Measurements from ENCODE around the gene HACD3. TPM values are rescaled to one million over a fixed set of nuclear protein-coding genes. Genes with fewer than 3 reads are reported as not detected.
"Not testable (repeated sequence)": the region's sequence is repeated elsewhere in the genome, so short reads cannot be mapped to it uniquely, and the experiment has no call there.

Gene HACD3
- total RNA-seq, 1 donor = 89.3 TPM

DNA sequence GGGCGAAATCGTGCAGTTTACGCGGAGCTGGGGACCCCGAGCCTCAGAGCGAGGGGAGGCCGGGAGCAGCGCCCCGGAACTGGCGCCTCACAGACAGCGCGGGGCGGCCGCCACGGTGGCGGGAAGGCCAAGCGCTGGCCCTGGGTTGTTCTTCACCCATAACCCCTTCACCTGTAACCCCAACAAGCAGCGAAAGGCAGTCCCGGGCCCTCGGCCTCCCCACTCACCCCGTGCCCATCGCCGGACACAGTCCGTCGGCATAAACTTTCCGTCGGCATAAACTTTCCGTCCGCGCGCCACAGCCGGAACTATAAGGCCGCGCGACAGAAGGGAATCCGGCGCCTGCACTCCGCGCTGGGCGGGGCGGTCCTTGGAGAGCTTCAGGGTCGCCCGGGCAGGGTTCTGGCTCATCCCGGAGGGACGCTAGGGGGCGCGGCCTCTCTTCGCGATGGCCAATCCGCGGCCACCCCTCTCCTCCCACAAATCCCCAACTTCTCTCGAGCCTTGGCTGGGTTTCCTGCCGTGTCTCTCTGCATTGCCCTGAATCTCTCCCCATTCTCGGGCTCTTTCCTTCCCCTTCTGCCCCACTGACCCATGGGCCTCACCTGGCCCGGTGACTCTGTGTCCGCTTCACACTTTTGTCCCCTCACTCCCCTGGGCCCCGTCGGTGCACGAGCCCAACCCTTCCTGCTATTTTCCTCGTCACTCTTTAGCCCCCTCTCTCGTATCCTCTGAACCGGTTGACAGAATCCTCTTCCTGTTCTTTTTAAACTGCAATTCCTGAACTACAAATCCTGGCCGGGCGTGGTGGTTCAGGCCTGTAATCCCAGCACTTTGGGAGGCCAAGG, 80.8 kb downstream of the HACD3 start, which contains the start of gene INTS14:
INTS14 (minus strand) TSS at position 261 of the 848 bp plus-strand sequence. CDS start 3,751 bp downstream, outside the sequence.
- peak; percentile 96 for DNase-seq (ENCODE audit: low read depth)
- H3K4me3 ChIP-seq (ENCODE audit: low read depth, low read length) = peak within 1 kb of the TSS; percentile 88
- TF ChIP-seq CTCF (IDR thresholded peaks at IDR 0.05; ENCODE audit: insufficient read depth, low read length) = peak; percentile 45

DNA sequence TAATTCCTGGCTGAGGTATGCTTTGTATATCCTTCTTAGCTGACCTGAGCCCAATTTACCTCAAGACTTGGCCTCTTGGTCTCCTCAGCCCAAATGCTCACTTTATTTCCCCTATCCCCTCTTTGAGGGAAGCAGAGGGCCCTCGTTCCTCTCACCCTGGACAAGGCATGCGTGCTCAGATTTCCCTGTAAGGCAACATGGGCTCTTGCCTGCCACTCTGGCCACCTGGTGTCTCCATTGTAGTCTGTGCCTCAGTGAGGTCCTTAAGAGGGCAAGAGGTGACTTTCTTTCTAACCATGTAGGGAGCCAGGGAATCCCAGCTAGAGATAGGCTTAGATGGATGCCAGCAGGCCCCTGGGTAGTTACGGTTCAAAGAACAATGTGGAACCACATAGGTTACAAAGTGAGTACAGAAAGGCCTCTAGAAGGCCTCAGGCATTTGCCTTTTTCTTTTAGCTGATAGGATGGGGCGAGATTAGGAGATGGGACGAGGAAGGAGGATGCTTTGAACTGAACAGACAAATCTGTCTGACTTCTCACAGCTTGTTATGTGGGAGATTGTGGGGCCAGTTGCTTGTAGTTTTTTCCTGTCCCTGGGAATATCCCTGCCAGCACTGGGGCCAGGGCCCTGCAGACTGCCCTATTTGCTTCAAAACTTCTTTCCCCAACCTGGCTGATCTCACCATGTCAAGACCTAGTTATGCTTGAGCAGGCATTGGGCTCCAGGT, 81.8 kb downstream of the HACD3 start:
- DNase-seq (ENCODE audit: low read depth) = peak; percentile 2
- peak overlapping the region; percentile 83 for H3K4me3 ChIP-seq (ENCODE audit: low read depth, low read length)
- TF ChIP-seq CTCF (IDR thresholded peaks at IDR 0.05; ENCODE audit: insufficient read depth, low read length) = no peak

GRCh38 chr15:65612616-65612946, 82.3 kb downstream of the HACD3 start:
- no peak overlapping the region for H3K4me3 ChIP-seq (ENCODE audit: low read depth, low read length)
- peak; percentile 4 for DNase-seq (ENCODE audit: low read depth)
- TF ChIP-seq CTCF (IDR thresholded peaks at IDR 0.05; ENCODE audit: insufficient read depth, low read length) = no peak

DNA sequence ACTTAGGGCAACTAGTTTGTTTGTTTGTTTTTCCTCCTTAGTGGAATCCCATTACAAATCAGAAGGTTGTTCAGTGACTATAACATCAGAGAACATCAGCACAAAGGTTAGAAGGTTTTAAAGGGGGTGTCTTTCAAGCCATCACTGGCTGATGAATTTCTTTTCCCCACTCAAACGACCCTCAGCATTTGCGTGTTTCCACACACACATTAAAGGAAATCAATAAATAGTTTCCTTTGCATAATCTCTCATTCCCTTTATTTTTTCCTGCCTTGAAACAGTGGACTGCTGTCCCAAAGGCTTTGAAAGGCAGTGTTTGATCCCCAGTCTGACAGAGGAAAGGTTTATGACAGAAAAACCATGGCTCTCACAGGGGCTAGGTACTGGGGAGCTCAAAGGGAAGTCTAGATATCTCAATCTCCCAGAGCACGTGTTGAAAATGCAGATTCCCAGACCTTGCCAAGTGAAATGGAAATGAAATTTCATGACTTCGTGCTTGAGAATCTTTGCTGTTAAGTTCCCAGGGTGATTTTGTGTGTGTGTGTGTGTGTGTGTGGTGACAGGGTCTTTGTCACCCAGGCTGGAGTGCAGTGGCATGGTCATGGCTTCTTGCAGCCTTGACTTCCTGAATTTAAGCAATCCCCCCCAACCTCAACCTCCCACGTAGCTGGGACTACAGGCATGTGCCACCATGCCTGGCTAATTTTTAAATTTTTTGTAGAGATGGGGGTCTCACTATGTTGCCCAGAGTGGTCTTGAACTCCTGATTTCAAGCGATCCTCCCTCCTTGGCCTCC, 82.9 kb downstream of the HACD3 start:
- H3K4me3 ChIP-seq (ENCODE audit: low read depth, low read length) = no peak overlapping the region
- no peak for DNase-seq (ENCODE audit: low read depth)
- no peak for TF ChIP-seq CTCF (IDR thresholded peaks at IDR 0.05; ENCODE audit: insufficient read depth, low read length)

GRCh38 chr15:65615887-65616286, 85.6 kb downstream of the HACD3 start:
- not testable (repeated sequence) for DNase-seq (ENCODE audit: low read depth); H3K4me3 ChIP-seq (ENCODE audit: low read depth, low read length)

DNA sequence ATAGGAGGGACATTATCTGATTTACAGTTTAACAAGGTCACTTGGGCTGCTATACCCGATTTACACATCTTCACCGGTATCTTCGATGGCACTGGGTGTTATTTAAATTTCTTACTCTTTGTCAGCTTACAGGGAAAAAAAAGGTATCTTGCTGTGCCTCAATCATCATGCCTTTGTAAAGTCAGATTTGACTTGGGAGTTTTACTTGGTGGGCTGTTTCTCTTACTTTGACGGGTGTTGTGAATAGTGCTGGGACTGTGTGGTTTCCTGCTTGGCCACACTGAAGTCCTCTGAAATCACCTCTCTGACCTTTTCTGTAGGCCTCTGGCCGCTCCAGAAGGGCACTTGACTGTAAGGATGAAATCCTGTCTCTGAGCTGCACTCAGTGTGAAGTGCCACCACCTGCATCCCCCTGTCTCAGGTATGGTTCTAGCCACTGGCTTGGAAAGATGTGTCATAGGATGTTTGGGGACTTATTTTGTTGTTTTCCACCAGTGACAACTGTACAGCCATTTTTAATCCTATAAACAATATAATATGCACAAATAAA, 88.4 kb downstream of the HACD3 start:
- TF ChIP-seq CTCF (IDR thresholded peaks at IDR 0.05; ENCODE audit: insufficient read depth, low read length) = no peak
- DNase-seq (ENCODE audit: low read depth) = no peak
- no peak overlapping the region for H3K4me3 ChIP-seq (ENCODE audit: low read depth, low read length)

All from fibroblast of the aortic adventitia (primary cell).